Small intestine (tissue), 7 donors: ENCODE measurements around the gene ETFDH. TPM values are rescaled to one million over a fixed set of nuclear protein-coding genes. Genes with fewer than 3 reads are reported as not detected.
A peak's percentile ranks its signal among the peaks of the same experiment; 100 is the strongest.

Experiments
- DNase-seq, 2 donors: peaks; one replicate each; pipeline versions ENCODE4 v3.0.0 to v3.0.0-alpha.2; 2013
- FAIRE-seq: peaks from 2 replicates; lab custom pipeline; 2012; peaks lifted over from hg19 to GRCh38; lab: Jason Lieb, UNC
- H3K27ac ChIP-seq, 3 donors: one replicate each; pipeline ENCODE4 v1.5.1; 2013; ENCODE audit warnings: low read length in 2 of 3, mild to moderate bottlenecking in 2 of 3, control low read depth in 1 of 3, inconsistent platforms in 1 of 3, low read depth in 1 of 3, moderate library complexity in 1 of 3
- H3K27me3 ChIP-seq, 3 donors: one replicate each; pipeline ENCODE4 v1.6.1; 2013; ENCODE audit warnings: low read length in 3 of 3, inconsistent platforms in 1 of 3; ENCODE audit not compliant: control insufficient read depth in 3 of 3, insufficient read depth in 3 of 3
- H3K36me3 ChIP-seq, 3 donors: one replicate each; pipeline ENCODE4 v1.6.1; 2013; ENCODE audit warnings: low read length in 3 of 3, inconsistent platforms in 1 of 3, low read depth in 1 of 3, mild to moderate bottlenecking in 1 of 3, moderate library complexity in 1 of 3; ENCODE audit not compliant: control insufficient read depth in 3 of 3, insufficient read depth in 2 of 3
- H3K4me1 ChIP-seq, 3 donors: one replicate each; pipeline ENCODE4 v1.6.1; 2013; ENCODE audit warnings: low read length in 2 of 3, inconsistent platforms in 1 of 3, low read depth in 1 of 3, mild to moderate bottlenecking in 1 of 3, moderate library complexity in 1 of 3; ENCODE audit not compliant: control insufficient read depth in 3 of 3, insufficient read depth in 2 of 3
- H3K4me3 ChIP-seq, 3 donors: one replicate each; pipeline ENCODE4 v1.5.1; 2013; ENCODE audit warnings: low read length in 3 of 3, control low read depth in 1 of 3, inconsistent platforms in 1 of 3, low read depth in 1 of 3, mild to moderate bottlenecking in 1 of 3, moderate library complexity in 1 of 3
- H3K9me3 ChIP-seq, 2 donors: one replicate each; pipeline ENCODE4 v1.6.1; 2013; ENCODE audit warnings: low read depth in 1 of 2, low read length in 1 of 2; ENCODE audit not compliant: control insufficient read depth in 2 of 2, insufficient read depth in 1 of 2
- WGBS, 3 donors: extraction: QIAGEN DNeasy Blood & Tissue Kit; methylation state at CpG; one replicate each; pipeline ENCODE4 v1.1.7; 2013; 5-methylcytosine and 5-hydroxymethylcytosine counted together
- polyA plus RNA-seq, 4 donors: library from polyadenylated mRNA; stranded (reverse) in 3 of 4; unstranded in 1 of 4; fragments of 200-250 nt in 3 of 4; fragments of 120-200 nt in 1 of 4; gene quantifications; one replicate each; pipeline versions ENCODE4 v1.2.1 to v1.2.3, GENCODE V29; 2013
- donor health status: healthy with polysubstance abuse.
- donor health status: control.
- donor health status: control.
- donor health status: Bipolar disorder and iron deficiency.
- donor health status: healthy.

Gene ETFDH
- polyA plus RNA-seq, 4 donors, result 30.6 to 72.4 (median 43.0) TPM

DNA sequence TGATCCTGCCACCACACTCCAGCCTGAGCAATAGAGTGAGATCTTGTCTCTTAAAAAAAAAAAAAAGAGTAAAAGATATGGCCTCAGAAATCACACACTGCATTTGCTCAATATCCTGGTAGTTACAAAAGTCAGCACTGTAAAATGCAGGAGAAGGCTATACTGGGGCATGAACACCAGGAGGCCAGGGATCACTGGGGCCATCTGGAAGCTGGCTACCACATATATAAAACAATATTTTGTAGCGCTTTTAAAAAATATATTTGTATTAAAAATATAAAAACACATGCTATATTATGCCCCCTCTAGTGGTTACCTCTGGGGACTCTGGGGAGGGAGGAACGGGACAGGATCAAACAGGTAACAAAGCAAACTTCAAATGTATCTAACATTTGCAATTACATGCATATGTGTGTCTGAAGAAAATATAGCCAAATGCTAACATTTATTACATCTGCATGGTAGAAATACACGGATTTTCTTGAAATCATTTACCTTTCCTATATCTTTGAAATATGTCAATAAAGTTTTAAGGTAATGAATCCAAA, 4.4 kb upstream of the ETFDH start:
- H3K36me3 ChIP-seq, result peaks cover 0 to 3% (median 0%) of the 10 kb centered on the region in 3 donors
- no peaks in the 10 kb centered on the region for H3K27me3 ChIP-seq
- FAIRE-seq (no peak), DNase-seq (peak; percentile 36 to 43)
- WGBS, 3 donors, result 80 to 85% (median 83%) methylated on average over 3 of the region's 3 CpGs
- no peak overlapping the region for H3K27ac ChIP-seq
- no peak overlapping the region for H3K4me3 ChIP-seq
- peaks cover 0 to 4% (median 4%) of the 10 kb centered on the region in 3 donors for H3K4me1 ChIP-seq
- H3K9me3 ChIP-seq, result no peaks in the 10 kb centered on the region

- FAIRE-seq (no peak), DNase-seq (no peak)
- H3K4me3 ChIP-seq, result no peak overlapping the region
- H3K36me3 ChIP-seq, result peaks cover 0 to 3% (median 0%) of the 10 kb centered on the region in 3 donors
- H3K9me3 ChIP-seq, result no peaks in the 10 kb centered on the region
- no peak overlapping the region for H3K27ac ChIP-seq
- 79 to 83% (median 81%) methylated on average over 7 of the region's 7 CpGs for WGBS, 3 donors
- peaks cover 2 to 9% (median 4%) of the 10 kb centered on the region in 3 donors for H3K4me1 ChIP-seq
- no peaks in the 10 kb centered on the region for H3K27me3 ChIP-seq
Observed at GRCh38 chr4:158669310-158669709, 2.8 kb upstream of the ETFDH start.

DNA sequence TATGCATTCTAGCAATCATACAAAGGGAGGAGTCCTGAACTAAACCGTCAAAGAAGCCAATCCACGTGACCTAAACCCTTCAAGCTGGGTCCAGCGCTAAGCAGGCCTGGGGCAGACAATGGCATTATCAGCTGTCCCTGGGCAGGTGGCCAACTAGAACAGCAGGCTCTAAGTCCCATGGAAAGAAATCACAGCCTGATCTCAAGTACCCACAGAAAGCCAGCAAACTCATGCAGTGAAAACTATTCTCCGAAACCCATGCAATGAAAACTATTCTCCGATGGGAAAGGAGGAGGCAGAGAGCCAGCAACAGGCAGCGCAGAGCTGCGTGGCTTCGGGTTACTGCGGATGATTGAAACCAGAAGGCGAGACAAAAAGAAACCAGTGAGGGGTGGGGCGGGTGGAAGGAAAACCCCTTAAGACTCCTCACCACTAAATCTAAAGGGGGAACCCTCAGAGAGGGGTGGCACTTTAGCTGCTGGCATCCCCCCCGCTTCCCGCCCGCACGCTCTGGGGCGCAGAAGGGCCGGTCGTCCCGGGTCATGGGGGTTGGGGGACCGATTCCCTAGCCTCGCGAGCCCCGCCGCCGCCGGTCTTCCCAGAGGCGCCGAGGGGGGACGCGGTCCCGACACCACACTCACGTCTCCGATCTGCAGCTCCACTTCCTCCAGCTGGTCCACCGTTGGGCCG, 976 bp upstream of the ETFDH start:
- H3K9me3 ChIP-seq, result no peaks in the 10 kb centered on the region
- H3K27ac ChIP-seq, result peak overlapping the region; percentile 59 to 99 (median 99)
- FAIRE-seq (no peak), DNase-seq (peak; percentile 80 to 81)
- peak overlapping the region; percentile 60 to 89 (median 84) for H3K4me3 ChIP-seq
- WGBS, 3 donors, result 0% methylated on average over 32 to 35 of the region's 35 CpGs
- H3K36me3 ChIP-seq, result no peaks in the 10 kb centered on the region
- no peaks in the 10 kb centered on the region for H3K27me3 ChIP-seq
- peaks cover 2 to 9% (median 4%) of the 10 kb centered on the region in 3 donors for H3K4me1 ChIP-seq

DNA sequence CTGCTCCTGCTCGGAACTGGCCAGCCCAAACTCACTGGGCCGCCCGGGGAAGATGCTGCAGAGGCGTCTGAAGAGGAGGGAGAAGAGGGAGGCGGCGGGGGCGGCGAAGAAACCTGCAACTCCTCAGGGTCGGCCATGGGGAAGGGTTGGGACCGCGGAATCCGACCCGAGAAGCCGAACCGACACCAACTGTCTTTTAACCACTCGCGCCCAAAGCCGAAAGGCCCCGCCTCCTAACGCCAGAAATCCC, 506 bp upstream of the ETFDH start, which contains the start of gene C4orf46:
Gene C4orf46 (minus strand): TSS at position 223 of the 250 bp plus-strand sequence. CDS start 86 bp downstream, at position 137.
- FAIRE-seq (no peak), DNase-seq (no peak)
- Histone ChIP-seq H3K27ac (peak within 1 kb of the TSS; percentile 94 to 99 (median 99)), H3K27me3 (no peaks in the 10 kb centered on the region), H3K4me1 (peaks cover 2 to 9% (median 4%) of the 10 kb centered on the region in 3 donors), H3K36me3 (no peaks in the 10 kb centered on the region), H3K9me3 (no peaks in the 10 kb centered on the region), H3K4me3 (peak within 1 kb of the TSS; percentile 60 to 89 (median 84))
- WGBS, 3 donors, result 0 to 1% (median 0%) methylated on average over 14 to 20 of the region's 20 CpGs

- no peak overlapping the region for H3K27ac ChIP-seq
- FAIRE-seq (no peak), DNase-seq (peak; percentile 11 to 20)
- no peaks in the 10 kb centered on the region for H3K36me3 ChIP-seq
- no peaks in the 10 kb centered on the region for H3K9me3 ChIP-seq
- WGBS, 3 donors, result 49 to 78% (median 54%) methylated on average over 3 of the region's 3 CpGs
- peaks cover 3 to 9% (median 4%) of the 10 kb centered on the region in 3 donors for H3K4me1 ChIP-seq
- no peak overlapping the region for H3K4me3 ChIP-seq
- no peaks in the 10 kb centered on the region for H3K27me3 ChIP-seq
Observed at GRCh38 chr4:158673633-158674032, 1.5 kb downstream of the ETFDH start.

DNA sequence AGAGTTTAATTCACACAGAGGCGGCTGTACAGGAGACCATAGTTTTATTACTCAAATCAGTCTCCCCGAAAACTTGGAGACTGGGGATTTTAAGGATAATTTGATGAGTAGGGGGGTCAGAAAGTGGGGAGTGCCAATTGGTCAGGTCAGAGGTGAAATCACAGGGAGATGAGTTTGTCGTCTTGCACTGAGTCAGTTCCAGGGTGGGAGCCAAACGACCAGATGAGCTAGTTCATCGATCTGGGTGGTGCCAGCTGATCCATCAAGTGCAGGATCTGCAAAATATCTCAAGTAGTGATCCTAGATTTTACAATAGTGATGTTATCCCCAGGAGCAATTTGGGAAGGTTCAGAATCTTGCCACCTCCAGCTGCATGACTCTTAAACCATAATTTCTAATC, 4.0 kb downstream of the ETFDH start:
- H3K27ac ChIP-seq, result no peak overlapping the region
- no peaks in the 10 kb centered on the region for H3K27me3 ChIP-seq
- H3K9me3 ChIP-seq, result no peaks in the 10 kb centered on the region
- FAIRE-seq (no peak), DNase-seq (no peak)
- peaks cover 0 to 6% (median 3%) of the 10 kb centered on the region in 3 donors for H3K4me1 ChIP-seq
- peaks cover 0 to 2% (median 0%) of the 10 kb centered on the region in 3 donors for H3K36me3 ChIP-seq
- 83 to 92% (median 87%) methylated on average over 5 of the region's 5 CpGs for WGBS, 3 donors
- no peak overlapping the region for H3K4me3 ChIP-seq

DNA sequence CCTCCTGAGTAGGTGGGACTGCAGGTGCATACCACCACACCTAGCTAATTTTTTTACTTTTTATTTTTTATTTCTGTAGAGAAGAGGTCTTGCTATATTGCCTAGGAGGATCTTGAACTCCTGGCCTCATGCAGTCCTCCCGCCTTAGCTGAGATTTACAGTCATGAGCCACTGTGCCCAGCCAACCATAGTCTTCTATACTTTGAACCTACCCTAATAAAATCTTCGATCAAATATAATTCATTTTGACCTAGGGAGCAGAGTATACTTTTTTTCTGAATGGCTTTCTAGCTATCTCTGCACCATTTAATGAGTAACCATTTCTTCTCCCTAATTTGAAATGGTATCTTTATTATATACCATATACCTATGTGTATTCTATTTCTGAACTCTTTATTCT, 6.7 kb downstream of the ETFDH start:
- Histone ChIP-seq H3K27me3 (no peaks in the 10 kb centered on the region), H3K27ac (no peak overlapping the region), H3K4me1 (peaks cover 0 to 2% (median 0%) of the 10 kb centered on the region in 3 donors), H3K4me3 (no peak overlapping the region), H3K9me3 (no peaks in the 10 kb centered on the region), H3K36me3 (peaks cover 0 to 5% (median 0%) of the 10 kb centered on the region in 3 donors)
- FAIRE-seq (no peak), DNase-seq (peak in 1 of 2 donors; percentile 77)
- 35 to 72% (median 50%) methylated on average over 2 of the region's 2 CpGs for WGBS, 3 donors

DNA sequence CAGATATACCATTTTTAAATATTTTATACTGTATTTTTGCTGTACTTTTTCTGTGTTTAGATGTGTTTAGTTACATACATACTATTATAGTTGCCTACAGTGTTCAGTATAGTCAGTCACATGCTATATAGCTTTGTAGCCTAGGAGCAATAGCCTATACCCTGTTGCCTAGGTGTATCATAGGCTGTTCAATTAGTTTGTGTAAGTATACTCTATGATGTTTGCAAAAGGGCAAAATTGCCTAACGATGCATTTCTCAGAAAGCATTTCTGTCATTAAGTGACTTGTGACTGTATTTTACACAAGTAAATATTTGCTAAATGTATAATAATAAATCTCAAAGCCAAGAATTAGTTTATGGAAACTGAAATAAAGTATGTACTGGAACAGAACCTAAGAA, 9.5 kb downstream of the ETFDH start:
- FAIRE-seq, result no peak
- Histone ChIP-seq H3K27ac (no peak overlapping the region), H3K36me3 (peaks cover 0 to 5% (median under 1%) of the 10 kb centered on the region in 3 donors), H3K9me3 (no peaks in the 10 kb centered on the region), H3K27me3 (no peaks in the 10 kb centered on the region), H3K4me3 (no peak overlapping the region), H3K4me1 (peaks cover 0 to 2% (median 0%) of the 10 kb centered on the region in 3 donors)
- WGBS, 3 donors, result 54 to 81% (median 79%) methylated on average over 1 of the region's 1 CpG
- no peak for DNase-seq
